OCI-LY1 (cell line): ENCODE data around the gene SLC9A7.

Experiments
- H2AFZ ChIP-seq: fragments of 200-600 bp; sonication (generic), shearing (Covaris generic); 2 replicates; pipeline ENCODE4 v1.6.0; 2014; ENCODE audit warnings: antibody characterized with exemption, mild to moderate bottlenecking, low read length
- H3F3A ChIP-seq: fragments of 200-600 bp; sonication (generic), shearing (Covaris generic); 2 replicates; pipeline ENCODE4 v1.6.0; 2014; ENCODE audit warnings: mild to moderate bottlenecking, antibody characterized with exemption, low read length, moderate library complexity; ENCODE audit not compliant: insufficient read depth
- H3K27ac ChIP-seq: fragments of 200-600 bp; sonication (generic); 2 replicates; pipeline ENCODE4 v1.5.1; 2014; ENCODE audit warnings: low read length, mixed run types, mild to moderate bottlenecking, low read depth; ENCODE audit not compliant: poor library complexity, severe bottlenecking
- H3K27me3 ChIP-seq: fragments of 200-600 bp; sonication (generic); 2 replicates; pipeline ENCODE4 v1.6.0; 2014; ENCODE audit warnings: antibody characterized with exemption, mild to moderate bottlenecking, low read length, moderate library complexity; ENCODE audit not compliant: insufficient read depth
- H3K36me3 ChIP-seq: fragments of 200-600 bp; sonication (generic); 2 replicates; pipeline ENCODE4 v1.6.1; 2014; ENCODE audit warnings: mild to moderate bottlenecking, antibody characterized with exemption, low read length, moderate library complexity, mixed read lengths; ENCODE audit not compliant: insufficient read depth
- H3K4me1 ChIP-seq: fragments of 200-600 bp; sonication (generic); 2 replicates; pipeline ENCODE4 v1.5.1; 2014; ENCODE audit warnings: mild to moderate bottlenecking, low read length, moderate library complexity; ENCODE audit not compliant: insufficient read depth, severe bottlenecking
- H3K4me2 ChIP-seq: fragments of 200-600 bp; sonication (generic), shearing (Covaris generic); 2 replicates; pipeline ENCODE4 v1.6.1; 2014; ENCODE audit warnings: low read length
- H3K4me3 ChIP-seq: fragments of 200-600 bp; sonication (generic); 2 replicates; pipeline ENCODE4 v1.5.1; 2014; ENCODE audit warnings: low read length, low read depth, mild to moderate bottlenecking, mixed read lengths; ENCODE audit not compliant: poor library complexity, severe bottlenecking
- H3K79me2 ChIP-seq: fragments of 200-600 bp; shearing (Covaris generic); 2 replicates; pipeline ENCODE4 v1.6.1; 2016; ENCODE audit warnings: mixed run types, low read length, mixed read lengths; ENCODE audit not compliant: insufficient read depth
- H3K9ac ChIP-seq: fragments of 200-600 bp; sonication (generic), shearing (Covaris generic); 2 replicates; pipeline ENCODE4 v1.6.1; 2014; ENCODE audit warnings: mild to moderate bottlenecking, low read length, mixed read lengths
- H3K9me2 ChIP-seq: fragments of 200-600 bp; sonication (generic), shearing (Covaris generic); 2 replicates; pipeline ENCODE4 v1.6.1; 2014; ENCODE audit warnings: low read depth, mild to moderate bottlenecking, low read length, mixed read lengths
- H3K9me3 ChIP-seq: fragments of 200-600 bp; shearing (Covaris generic); 2 replicates; pipeline ENCODE4 v1.6.1; 2014; ENCODE audit warnings: low read length, mixed read lengths
- H4K20me1 ChIP-seq: fragments of 200-600 bp; sonication (generic), shearing (Covaris generic); 2 replicates; pipeline ENCODE4 v1.6.0; 2016; ENCODE audit warnings: mild to moderate bottlenecking, low read length; ENCODE audit not compliant: insufficient read depth
- EZH2 ChIP-seq: fragments of 200-600 bp; sonication (generic), shearing (Covaris generic); IDR thresholded peaks from 2 replicates; pipeline ENCODE4 v1.8.0; 2017; ENCODE audit warnings: borderline replicate concordance, mixed run types, mild to moderate bottlenecking, antibody characterized with exemption, low read length, moderate library complexity, mixed read lengths
- TF ChIP-seq, protein P1 (sequence below): fragments of 200-600 bp; sonication (generic), shearing (Covaris generic); IDR thresholded peaks from 2 replicates; pipeline ENCODE4 v1.5.1; 2017; ENCODE audit warnings: mild to moderate bottlenecking, antibody characterized with exemption, low read length, moderate library complexity, mixed read lengths

The SLC9A7 gene

DNA sequence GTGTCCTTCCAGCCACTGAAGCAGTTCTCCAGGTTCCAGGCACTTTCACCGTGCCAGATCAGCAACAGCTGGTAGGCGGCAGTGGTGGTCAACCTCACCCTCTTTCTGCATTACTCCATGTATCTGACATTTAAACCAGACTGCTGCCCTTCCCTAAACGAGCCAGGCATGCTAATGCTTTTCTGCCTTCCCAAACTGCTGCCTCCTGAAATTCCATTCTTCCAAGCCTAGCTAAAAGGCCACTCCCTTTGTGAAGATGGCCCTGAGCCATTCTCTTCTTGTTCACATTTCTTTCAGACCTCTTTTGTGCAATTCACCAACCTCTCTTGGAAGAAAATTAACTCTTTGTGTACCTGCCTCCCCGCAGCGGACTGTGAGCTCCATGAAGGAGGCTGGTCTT lies 111.7 kb downstream of the SLC9A7 start:
- H3K4me1 ChIP-seq, result peaks cover 39% of the 10 kb centered on the region
- no peaks in the 10 kb centered on the region; the same call in 1 of the 2 replicates for H3F3A ChIP-seq
- no peak overlapping the region for H2AFZ ChIP-seq
- H3K36me3 ChIP-seq, result peaks cover 22% of the 10 kb centered on the region
- H3K4me3 ChIP-seq, result no peak overlapping the region
- no peaks in the 10 kb centered on the region for H4K20me1 ChIP-seq
- no peaks in the 10 kb centered on the region for H3K27me3 ChIP-seq
- TF ChIP-seq, protein P1, sequence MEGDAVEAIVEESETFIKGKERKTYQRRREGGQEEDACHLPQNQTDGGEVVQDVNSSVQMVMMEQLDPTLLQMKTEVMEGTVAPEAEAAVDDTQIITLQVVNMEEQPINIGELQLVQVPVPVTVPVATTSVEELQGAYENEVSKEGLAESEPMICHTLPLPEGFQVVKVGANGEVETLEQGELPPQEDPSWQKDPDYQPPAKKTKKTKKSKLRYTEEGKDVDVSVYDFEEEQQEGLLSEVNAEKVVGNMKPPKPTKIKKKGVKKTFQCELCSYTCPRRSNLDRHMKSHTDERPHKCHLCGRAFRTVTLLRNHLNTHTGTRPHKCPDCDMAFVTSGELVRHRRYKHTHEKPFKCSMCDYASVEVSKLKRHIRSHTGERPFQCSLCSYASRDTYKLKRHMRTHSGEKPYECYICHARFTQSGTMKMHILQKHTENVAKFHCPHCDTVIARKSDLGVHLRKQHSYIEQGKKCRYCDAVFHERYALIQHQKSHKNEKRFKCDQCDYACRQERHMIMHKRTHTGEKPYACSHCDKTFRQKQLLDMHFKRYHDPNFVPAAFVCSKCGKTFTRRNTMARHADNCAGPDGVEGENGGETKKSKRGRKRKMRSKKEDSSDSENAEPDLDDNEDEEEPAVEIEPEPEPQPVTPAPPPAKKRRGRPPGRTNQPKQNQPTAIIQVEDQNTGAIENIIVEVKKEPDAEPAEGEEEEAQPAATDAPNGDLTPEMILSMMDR, result no peak
- TF ChIP-seq EZH2, result no peak
- H3K79me2 ChIP-seq, result no peaks in the 10 kb centered on the region
- no peak overlapping the region for H3K9ac ChIP-seq
- H3K27ac ChIP-seq, result no peak overlapping the region
- no peak overlapping the region for H3K4me2 ChIP-seq
- no peaks in the 10 kb centered on the region for H3K9me2 ChIP-seq
- H3K9me3 ChIP-seq, result no peaks in the 10 kb centered on the region

DNA sequence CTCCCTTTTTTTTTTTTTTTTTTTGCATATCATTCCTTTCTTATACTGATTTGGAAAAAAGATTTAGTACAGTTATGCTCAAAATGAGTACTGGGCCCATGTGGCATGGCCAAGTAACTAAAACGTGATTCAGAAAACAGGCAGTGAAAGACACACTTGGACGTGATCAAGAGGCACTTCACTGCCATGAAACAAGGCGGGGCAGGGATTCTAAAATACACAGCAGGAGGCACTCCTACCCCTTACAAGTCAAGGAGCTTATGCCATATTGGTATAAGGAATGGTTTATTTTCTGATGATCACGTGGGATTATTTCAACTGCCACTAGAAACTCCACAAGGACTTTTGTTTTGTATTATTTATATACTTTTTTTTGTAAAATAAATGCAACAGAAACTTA lies 113.3 kb downstream of the SLC9A7 start:
- Histone ChIP-seq H3K4me1 (peaks cover 31% of the 10 kb centered on the region), H4K20me1 (no peaks in the 10 kb centered on the region), H3K9me3 (no peaks in the 10 kb centered on the region)

DNA sequence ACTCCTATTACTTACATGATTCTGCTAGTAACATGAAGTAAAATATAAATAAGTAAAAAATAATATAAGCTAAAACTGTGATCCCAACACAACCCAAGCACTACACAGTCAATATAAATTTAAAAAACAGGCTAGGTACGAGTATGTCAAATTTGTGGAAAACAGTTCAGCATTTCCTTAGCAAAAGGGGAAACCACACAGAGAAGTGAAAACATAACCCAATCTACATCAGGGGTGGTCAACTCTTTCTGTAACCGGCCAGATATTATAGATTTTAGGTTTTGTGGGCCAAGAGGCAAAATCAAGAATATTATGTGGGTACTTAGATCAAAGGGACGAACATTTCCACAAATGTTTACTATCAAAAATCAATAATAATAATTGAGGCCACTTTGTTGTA lies 115.3 kb downstream of the SLC9A7 start:
- Histone ChIP-seq H3K4me2 (no peak overlapping the region), H3K27ac (no peak overlapping the region), H3K27me3 (no peaks in the 10 kb centered on the region), H2AFZ (no peak overlapping the region), H3K4me3 (no peak overlapping the region), H3K36me3 (peaks cover 32% of the 10 kb centered on the region), H3K79me2 (no peaks in the 10 kb centered on the region), H3K4me1 (peaks cover 14% of the 10 kb centered on the region), H3K9me2 (no peaks in the 10 kb centered on the region), H3F3A (no peaks in the 10 kb centered on the region; the same call in 1 of the 2 replicates), H3K9me3 (no peaks in the 10 kb centered on the region), H3K9ac (no peak overlapping the region), H4K20me1 (no peaks in the 10 kb centered on the region)
- TF ChIP-seq EZH2, result no peak
- TF ChIP-seq, protein P1, result no peak

More for the DNA sequence above, 113.3 kb downstream of the SLC9A7 start:
- Histone ChIP-seq H3F3A (no peaks in the 10 kb centered on the region; the same call in 1 of the 2 replicates), H3K4me3 (no peak overlapping the region), H3K36me3 (peaks cover 35% of the 10 kb centered on the region), H3K9ac (no peak overlapping the region), H3K9me2 (no peaks in the 10 kb centered on the region), H3K27ac (no peak overlapping the region), H2AFZ (no peak overlapping the region), H3K4me2 (no peak overlapping the region), H3K79me2 (no peaks in the 10 kb centered on the region), H3K27me3 (no peaks in the 10 kb centered on the region)
- no peak for TF ChIP-seq EZH2
- TF ChIP-seq, protein P1, result no peak
